Testis (tissue), 3 donors: ENCODE data around the gene LIMK2. TPM values are rescaled to one million over a fixed set of nuclear protein-coding genes. Genes with fewer than 3 reads are reported as not detected.
A peak's percentile ranks its signal among the peaks of the same experiment; 100 is the strongest.

ENCODE experiments used
- DNase-seq: peaks from one replicate; pipeline ENCODE4 v3.0.0-alpha.2; 2019
- H3K27ac ChIP-seq, 2 donors: fragments of 200-600 bp; sonication (generic); one replicate each; pipeline ENCODE4 v1.5.1; 2019
- H3K27me3 ChIP-seq: fragments of 200-600 bp; sonication (generic); one replicate; pipeline ENCODE4 v1.5.1; 2019
- H3K36me3 ChIP-seq: fragments of 200-600 bp; sonication (generic); one replicate; pipeline ENCODE4 v1.5.1; 2017; ENCODE audit warnings: low read depth; ENCODE audit errors: missing control alignments
- H3K4me1 ChIP-seq: fragments of 200-600 bp; sonication (generic); one replicate; pipeline ENCODE4 v1.5.1; 2019
- H3K4me3 ChIP-seq, 2 donors: fragments of 200-600 bp; sonication (generic); one replicate each; pipeline ENCODE4 v1.5.1; 2017 to 2019
- H3K9me3 ChIP-seq: fragments of 200-600 bp; sonication (generic); one replicate; pipeline ENCODE4 v1.5.1; 2017
- POLR2A ChIP-seq: fragments of 450-650 bp; IDR thresholded peaks from one replicate; pipeline ENCODE4 v1.6.1; 2017; ENCODE audit warnings: antibody characterized with exemption, mild to moderate bottlenecking, moderate library complexity
- WGBS, 2 donors: methylation state at CpG; one replicate each; pipeline ENCODE4 v1.1.5; 2018; 5-methylcytosine and 5-hydroxymethylcytosine counted together
- intact Hi-C: fragments of 100-400 bp; cut with DNase I; formaldehyde crosslinking; loops from one replicate; pipeline ENCODE4 v1.15.1; 2023; ENCODE audit warnings: low total_unique reads
- polyA plus RNA-seq: library from polyadenylated mRNA; stranded (reverse); fragments of 350-450 nt; fragmentation: Illumina TruSeq; extraction: RNeasy Lipid Tissue Mini Kit (QIAGEN cat#74804); gene quantifications from one replicate; pipeline ENCODE4 v1.2.3, GENCODE V29; 2014; ENCODE audit warnings: low read depth, low replicate concordance; ENCODE audit not compliant: insufficient read depth
- total RNA-seq, 2 donors: library from RNA; depleted of rRNA; stranded (reverse); fragments of >200 nt; gene quantifications; one replicate each; pipeline ENCODE4 v1.2.3, GENCODE V29; 2016
- TF ChIP-seq, protein P1 (sequence below), 3 experiments: fragments of 450-650 bp in 2 of 3; fragments of 200-600 bp in 1 of 3; sonication (generic) in 1 of 3; IDR thresholded peaks; one replicate each; pipeline ENCODE4 v1.5.1; 2016 to 2019; ENCODE audit warnings: antibody characterized with exemption in 3 of 3, mild to moderate bottlenecking in 2 of 3, moderate library complexity in 1 of 3

Gene LIMK2
- total and polyA plus RNA-seq, 3 donors from 2014 or later = 51.7 to 101 (median 94.0) TPM

DNA sequence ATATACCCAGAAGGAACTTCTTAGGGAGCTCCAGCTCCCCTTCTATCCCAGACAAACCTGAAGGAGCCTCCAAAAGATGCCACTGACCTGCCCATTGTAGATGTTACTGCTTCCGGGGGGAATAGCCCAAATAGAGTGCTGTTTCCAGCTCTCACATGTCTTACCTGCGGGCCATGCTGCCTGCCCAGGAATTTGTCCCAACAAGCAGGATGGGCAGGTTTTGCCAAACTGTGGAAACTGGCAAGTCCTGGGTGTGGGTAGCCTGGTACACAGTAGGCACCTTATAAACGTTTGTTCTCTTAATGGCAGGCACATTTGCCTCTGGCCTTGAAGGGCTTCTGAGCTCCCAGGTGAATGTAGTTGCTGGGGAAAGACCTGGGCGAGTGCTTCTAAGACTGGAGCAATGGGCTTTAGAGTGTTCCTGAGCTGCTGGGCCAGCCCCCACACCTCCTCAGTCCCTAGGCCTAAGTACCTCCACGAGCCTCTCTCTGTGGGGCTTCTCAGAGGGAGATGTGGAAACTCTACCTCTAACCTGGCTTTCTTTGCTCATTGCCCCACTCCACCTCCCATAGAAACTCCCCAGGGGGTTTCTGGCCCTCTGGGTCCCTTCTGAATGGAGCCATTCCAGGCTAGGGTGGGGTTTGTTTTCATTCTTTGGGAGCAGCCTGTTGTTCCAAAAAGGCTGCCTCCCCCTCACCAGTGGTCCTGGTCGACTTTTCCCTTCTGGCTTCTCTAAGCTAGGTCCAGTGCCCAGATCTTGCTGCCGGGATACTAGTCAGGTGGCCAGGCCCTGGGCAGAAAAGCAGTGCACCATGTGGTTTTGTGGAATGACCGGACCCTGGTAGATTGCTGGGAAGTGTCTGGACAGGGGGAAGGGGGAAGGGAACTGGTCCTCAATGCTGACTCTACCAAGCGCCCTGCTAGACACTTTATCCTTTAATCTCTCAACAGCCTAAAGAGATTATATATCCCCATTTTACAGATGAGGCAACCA is 37.2 kb downstream of the LIMK2 start:
- no peak for DNase-seq
- H3K9me3 ChIP-seq = no peaks in the 10 kb centered on the region
- H3K36me3 ChIP-seq = no peaks in the 10 kb centered on the region
- peak overlapping the region in 1 of 2 donors; percentile 64 for H3K4me3 ChIP-seq
- 56 to 58% methylated on average over 8 to 9 of the region's 9 CpGs for WGBS, 2 donors
- no peaks in the 10 kb centered on the region for H3K27me3 ChIP-seq
- TF ChIP-seq, protein P1, sequence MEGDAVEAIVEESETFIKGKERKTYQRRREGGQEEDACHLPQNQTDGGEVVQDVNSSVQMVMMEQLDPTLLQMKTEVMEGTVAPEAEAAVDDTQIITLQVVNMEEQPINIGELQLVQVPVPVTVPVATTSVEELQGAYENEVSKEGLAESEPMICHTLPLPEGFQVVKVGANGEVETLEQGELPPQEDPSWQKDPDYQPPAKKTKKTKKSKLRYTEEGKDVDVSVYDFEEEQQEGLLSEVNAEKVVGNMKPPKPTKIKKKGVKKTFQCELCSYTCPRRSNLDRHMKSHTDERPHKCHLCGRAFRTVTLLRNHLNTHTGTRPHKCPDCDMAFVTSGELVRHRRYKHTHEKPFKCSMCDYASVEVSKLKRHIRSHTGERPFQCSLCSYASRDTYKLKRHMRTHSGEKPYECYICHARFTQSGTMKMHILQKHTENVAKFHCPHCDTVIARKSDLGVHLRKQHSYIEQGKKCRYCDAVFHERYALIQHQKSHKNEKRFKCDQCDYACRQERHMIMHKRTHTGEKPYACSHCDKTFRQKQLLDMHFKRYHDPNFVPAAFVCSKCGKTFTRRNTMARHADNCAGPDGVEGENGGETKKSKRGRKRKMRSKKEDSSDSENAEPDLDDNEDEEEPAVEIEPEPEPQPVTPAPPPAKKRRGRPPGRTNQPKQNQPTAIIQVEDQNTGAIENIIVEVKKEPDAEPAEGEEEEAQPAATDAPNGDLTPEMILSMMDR (IDR thresholded peaks at IDR 0.05) = no peak
- no peak for TF ChIP-seq POLR2A
- intact Hi-C loops = no loop called here
- H3K27ac ChIP-seq = peak overlapping the region; percentile 10 to 15
- peaks cover 31% of the 10 kb centered on the region for H3K4me1 ChIP-seq

DNA sequence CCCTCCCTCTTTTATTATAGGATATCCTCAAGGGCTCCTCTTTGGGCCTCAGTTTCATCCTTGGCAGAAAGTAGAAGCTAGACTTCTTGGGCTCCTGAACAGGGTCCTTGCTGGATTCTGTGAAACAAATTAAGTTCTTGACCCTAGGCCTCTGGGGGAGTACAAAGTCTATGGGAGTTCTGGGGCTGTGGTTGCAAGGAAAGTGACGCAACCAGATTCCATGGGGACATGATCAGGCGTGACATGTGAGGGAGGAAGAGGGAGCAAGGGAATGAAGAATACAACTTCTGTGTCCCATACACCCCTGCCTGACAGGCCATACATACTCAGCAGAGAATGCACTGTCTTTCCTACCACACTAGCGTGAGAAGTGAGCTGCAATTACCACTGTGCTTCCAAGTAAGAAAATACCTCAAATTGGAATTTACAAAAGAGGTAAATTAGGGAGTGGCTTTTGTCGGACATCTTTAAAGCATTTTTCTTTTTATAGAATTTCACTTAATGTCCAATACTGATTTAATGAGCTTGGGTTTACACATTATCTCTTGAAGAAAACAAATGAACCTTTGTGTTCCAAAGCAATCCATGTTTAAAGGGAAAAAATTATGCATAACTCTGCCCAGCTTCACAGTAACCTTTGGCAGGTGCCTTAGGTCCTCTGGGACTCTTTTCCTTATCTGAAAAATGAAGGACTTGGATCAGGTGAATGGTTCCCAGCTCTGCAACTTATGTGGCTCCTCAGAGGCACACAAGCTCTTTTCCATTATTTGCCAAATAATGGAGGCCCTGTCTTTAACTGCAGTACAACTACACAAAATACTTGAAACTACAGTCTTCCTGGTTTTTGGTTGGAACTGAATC is 38.9 kb downstream of the LIMK2 start:
- DNase-seq = no peak
- Histone ChIP-seq H3K27ac (no peak overlapping the region), H3K36me3 (no peaks in the 10 kb centered on the region), H3K9me3 (no peaks in the 10 kb centered on the region), H3K27me3 (no peaks in the 10 kb centered on the region), H3K4me1 (peaks cover 31% of the 10 kb centered on the region), H3K4me3 (no peak overlapping the region)
- no peak for TF ChIP-seq POLR2A
- TF ChIP-seq, protein P1 (IDR thresholded peaks at IDR 0.05) = no peak
- intact Hi-C loops = no loop called here
- WGBS, 2 donors = 70 to 74% methylated on average over 4 of the region's 4 CpGs

DNA sequence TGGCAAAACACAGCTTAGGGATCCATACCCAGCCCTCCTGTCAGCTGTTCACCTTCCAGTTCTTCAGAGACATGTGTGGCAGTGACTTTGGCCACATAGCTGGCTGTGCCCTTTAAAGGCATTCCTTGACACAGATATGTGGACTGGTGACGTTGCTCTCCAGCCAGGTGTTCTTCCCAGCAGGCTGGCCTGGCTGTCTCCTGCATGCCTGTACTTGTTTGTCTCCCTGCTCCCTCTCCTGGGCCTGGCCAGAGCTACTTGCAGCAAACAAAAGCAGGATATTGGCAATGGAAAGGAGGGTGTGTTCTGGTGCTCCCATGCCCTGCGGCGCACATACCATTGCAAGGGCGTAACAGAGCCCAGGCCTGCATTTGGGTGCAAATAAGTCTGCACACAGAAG is 41.9 kb downstream of the LIMK2 start:
- 78 to 84% methylated on average over 4 of the region's 4 CpGs for WGBS, 2 donors
- DNase-seq = no peak
- H3K27ac ChIP-seq = no peak overlapping the region
- TF ChIP-seq, protein P1 (IDR thresholded peaks at IDR 0.05) = no peak
- TF ChIP-seq POLR2A = no peak
- peaks cover 20% of the 10 kb centered on the region for H3K4me1 ChIP-seq
- H3K36me3 ChIP-seq = no peaks in the 10 kb centered on the region
- no peak overlapping the region for H3K4me3 ChIP-seq
- no peaks in the 10 kb centered on the region for H3K27me3 ChIP-seq
- H3K9me3 ChIP-seq = no peaks in the 10 kb centered on the region
- intact Hi-C loops = no loop called here

DNA sequence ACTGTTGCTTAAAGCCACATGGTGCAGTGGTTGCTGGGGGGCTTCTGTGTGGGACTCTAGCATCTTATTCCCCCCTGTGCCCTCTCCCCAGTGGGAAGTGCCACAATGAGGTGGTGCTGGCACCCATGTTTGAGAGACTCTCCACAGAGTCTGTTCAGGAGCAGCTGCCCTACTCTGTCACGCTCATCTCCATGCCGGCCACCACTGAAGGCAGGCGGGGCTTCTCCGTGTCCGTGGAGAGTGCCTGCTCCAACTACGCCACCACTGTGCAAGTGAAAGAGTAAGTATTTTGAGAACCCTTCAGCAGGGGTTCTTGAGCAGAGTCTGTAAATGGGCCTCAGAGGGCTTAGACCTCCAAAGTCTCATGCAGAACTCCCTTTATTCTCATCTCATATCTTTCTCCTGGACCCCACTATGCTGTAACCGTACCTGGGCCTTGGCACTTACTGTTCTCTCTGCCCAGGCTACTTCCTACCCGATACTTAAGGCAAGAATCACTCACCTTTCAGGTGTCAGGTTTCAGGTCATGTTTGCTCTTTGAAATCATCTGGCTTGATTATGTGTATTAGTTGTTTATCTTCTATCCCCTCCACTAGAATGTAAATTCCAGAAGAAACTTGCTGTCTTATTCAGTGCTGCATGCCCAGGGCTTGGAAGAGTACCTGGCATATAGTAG is 47.8 kb downstream of the LIMK2 start:
- no peak for TF ChIP-seq POLR2A
- TF ChIP-seq, protein P1 (IDR thresholded peaks at IDR 0.05) = no peak
- H3K27me3 ChIP-seq = no peaks in the 10 kb centered on the region
- intact Hi-C loops = no loop called here
- no peaks in the 10 kb centered on the region for H3K4me1 ChIP-seq
- H3K9me3 ChIP-seq = no peaks in the 10 kb centered on the region
- H3K36me3 ChIP-seq = no peaks in the 10 kb centered on the region
- DNase-seq = no peak
- no peak overlapping the region for H3K27ac ChIP-seq
- WGBS, 2 donors = 94 to 96% methylated on average over 8 of the region's 8 CpGs
- H3K4me3 ChIP-seq = no peak overlapping the region
